SK-N-SH (cell line): ENCODE results near the gene TSFM. TPM values are rescaled to one million over a fixed set of nuclear protein-coding genes. Genes with fewer than 3 reads are reported as not detected.

Experiments
- CTCF ChIA-PET: fragments of 300-600, 350-600 bp; formaldehyde crosslinking; extraction: SDS; loops from one replicate; lab custom pipeline; 2021; lab: Yijun Ruan, JAX
- POLR2A ChIA-PET: fragments of 350-600 bp; sonication (Branson Sonifier 250); formaldehyde crosslinking; extraction: SDS; loops from one replicate; lab custom pipeline; 2020; ENCODE audit warnings: antibody characterized with exemption, inconsistent platforms; lab: Yijun Ruan, JAX
- DNase-seq: peaks from one replicate; pipeline ENCODE4 v3.0.0; 2012
- H2AFZ ChIP-seq: fragments of 200-600 bp; sonication (generic); 2 replicates; pipeline ENCODE4 v1.8.1; 2016; ENCODE audit warnings: antibody characterized with exemption, mild to moderate bottlenecking, low read depth
- H3F3A ChIP-seq: fragments of 200-600 bp; sonication (generic); replicated peaks from 2 replicates; pipeline ENCODE3; 2016; ENCODE audit warnings: antibody characterized with exemption, mild to moderate bottlenecking; ENCODE audit not compliant: insufficient read depth
- H3K27ac ChIP-seq, 2 experiments: fragments of 200-500 bp in 1 of 2; fragments of 200-600 bp in 1 of 2; sonication (Bioruptor generic) in 1 of 2; sonication (generic), shearing (Covaris generic) in 1 of 2; 2 replicates each; pipeline versions ENCODE4 v1.5.1 to v1.6.1; 2014 to 2016; ENCODE audit warnings: low read depth in 2 of 2, inconsistent platforms in 1 of 2, low read length in 1 of 2, mild to moderate bottlenecking in 1 of 2, mixed read lengths in 1 of 2
- H3K27me3 ChIP-seq: fragments of 200-600 bp; sonication (generic), shearing (Covaris generic); 2 replicates; pipeline ENCODE4 v1.6.1; 2016; ENCODE audit warnings: mixed run types; ENCODE audit not compliant: insufficient read depth
- H3K36me3 ChIP-seq, 2 experiments: fragments of 200-500 bp in 1 of 2; fragments of 200-600 bp in 1 of 2; sonication (Bioruptor generic) in 1 of 2; sonication (generic) in 1 of 2; replicated peaks in 1 of 2; 2 replicates each; pipeline versions ENCODE3 to v1.5.1; 2014 to 2016; ENCODE audit warnings: low read length in 1 of 2, mild to moderate bottlenecking in 1 of 2; ENCODE audit not compliant: insufficient read depth in 2 of 2, control insufficient read depth in 1 of 2
- H3K4me1 ChIP-seq, 2 experiments: fragments of 200-500 bp in 1 of 2; fragments of 200-600 bp in 1 of 2; sonication (Bioruptor generic) in 1 of 2; sonication (generic), shearing (Covaris generic) in 1 of 2; 2 replicates each; pipeline versions ENCODE4 v1.5.1 to v1.6.1; 2014 to 2016; ENCODE audit warnings: low read depth in 1 of 2, low read length in 1 of 2, mixed run types in 1 of 2; ENCODE audit not compliant: insufficient read depth in 2 of 2, control insufficient read depth in 1 of 2
- H3K4me2 ChIP-seq: fragments of 200-600 bp; sonication (generic), shearing (Covaris generic); 2 replicates; pipeline ENCODE4 v1.6.1; 2017; ENCODE audit warnings: mixed run types
- H3K4me3 ChIP-seq, 2 experiments: fragments of 200-500 bp in 1 of 2; fragments of 200-600 bp in 1 of 2; sonication (Bioruptor generic) in 1 of 2; sonication (generic), shearing (Covaris generic) in 1 of 2; 2 replicates each; pipeline versions ENCODE4 v1.5.1 to v1.8.1; 2014 to 2016; ENCODE audit warnings: low read depth in 2 of 2, inconsistent platforms in 1 of 2, low read length in 1 of 2, mild to moderate bottlenecking in 1 of 2, mixed read lengths in 1 of 2, moderate library complexity in 1 of 2
- H3K79me2 ChIP-seq: fragments of 200-600 bp; sonication (generic); 2 replicates; pipeline ENCODE4 v1.8.1; 2017; ENCODE audit warnings: mild to moderate bottlenecking; ENCODE audit not compliant: insufficient read depth
- H3K9ac ChIP-seq: fragments of 200-600 bp; sonication (generic); 2 replicates; pipeline ENCODE4 v1.6.1; 2017; ENCODE audit warnings: mixed run types
- H3K9me2 ChIP-seq: fragments of 200-600 bp; sonication (generic); 2 replicates; pipeline ENCODE4 v1.6.1; 2017; ENCODE audit warnings: mixed run types
- H3K9me3 ChIP-seq: fragments of 200-600 bp; sonication (generic); 2 replicates; pipeline ENCODE4 v1.6.1; 2017; ENCODE audit warnings: mixed run types, mild to moderate bottlenecking, moderate library complexity
- H4K20me1 ChIP-seq: fragments of 200-600 bp; sonication (generic); 2 replicates; pipeline ENCODE4 v1.6.1; 2017; ENCODE audit warnings: mild to moderate bottlenecking, mixed run types; ENCODE audit not compliant: insufficient read depth
- CHD2 ChIP-seq: fragments of 150-350 bp; IDR thresholded peaks from 2 replicates; pipeline ENCODE4 v1.6.1; 2018; ENCODE audit warnings: low read length; ENCODE audit not compliant: partially characterized antibody
- ELF1 ChIP-seq: IDR thresholded peaks from 2 replicates; pipeline ENCODE4 v1.4.0; 2012
- EP300 ChIP-seq, 2 experiments: IDR thresholded peaks; 2 replicates each; pipeline versions ENCODE4 v1.4.0 to v1.6.1; 2012; ENCODE audit warnings: borderline replicate concordance in 1 of 2, low read depth in 1 of 2, low read length in 1 of 2
- FOSL2 ChIP-seq: IDR thresholded peaks from 2 replicates; pipeline ENCODE4 v1.4.0; 2012; ENCODE audit warnings: low read depth, mild to moderate bottlenecking, moderate library complexity, borderline replicate concordance
- FOXJ3 ChIP-seq: sonication (generic); formaldehyde crosslinking; IDR thresholded peaks from 2 replicates; pipeline ENCODE4 v1.5.1; 2020; ENCODE audit warnings: mild to moderate bottlenecking, missing genetic modification reagents
- GATA2 ChIP-seq: sonication (generic); formaldehyde crosslinking; IDR thresholded peaks from 2 replicates; pipeline ENCODE4 v1.5.0; 2020; ENCODE audit warnings: mild to moderate bottlenecking, missing genetic modification reagents
- JUND ChIP-seq: IDR thresholded peaks from 2 replicates; pipeline ENCODE4 v1.4.0; 2012
- MEF2A ChIP-seq: IDR thresholded peaks from 2 replicates; pipeline ENCODE4 v1.4.0; 2012; ENCODE audit warnings: low read depth, borderline replicate concordance
- NRF1 ChIP-seq: IDR thresholded peaks from 2 replicates; pipeline ENCODE4 v1.6.1; 2012; ENCODE audit warnings: low read depth, mild to moderate bottlenecking, low read length
- POLR2AphosphoS5 ChIP-seq: IDR thresholded peaks from 2 replicates; pipeline ENCODE4 v1.6.1; 2012; ENCODE audit warnings: low read depth, low read length
- RAD21 ChIP-seq: IDR thresholded peaks from 2 replicates; pipeline ENCODE4 v1.6.1; 2012; ENCODE audit warnings: mild to moderate bottlenecking, low read length
- RCOR1 ChIP-seq: fragments of 150-350 bp; IDR thresholded peaks from 2 replicates; pipeline ENCODE4 v1.6.1; 2017; ENCODE audit warnings: antibody characterized with exemption, low read length
- REST ChIP-seq: IDR thresholded peaks from 2 replicates; pipeline ENCODE4 v1.6.1; 2012; ENCODE audit warnings: mild to moderate bottlenecking, low read depth, low read length, moderate library complexity
- RXRA ChIP-seq: IDR thresholded peaks from 2 replicates; pipeline ENCODE4 v1.4.0; 2012; ENCODE audit warnings: low read depth, mild to moderate bottlenecking, borderline replicate concordance
- SIN3A ChIP-seq: IDR thresholded peaks from 2 replicates; pipeline ENCODE4 v1.6.1; 2012; ENCODE audit warnings: low read depth, mild to moderate bottlenecking, low read length, moderate library complexity, borderline replicate concordance
- SMC3 ChIP-seq: IDR thresholded peaks from 2 replicates; pipeline ENCODE4 v1.6.1; 2012; ENCODE audit warnings: low read depth, low read length, improper control_type of control experiment
- TAF1 ChIP-seq: IDR thresholded peaks from 2 replicates; pipeline ENCODE4 v1.6.1; 2012; ENCODE audit warnings: low read depth, mild to moderate bottlenecking, low read length, moderate library complexity, borderline replicate concordance
- TCF12 ChIP-seq: IDR thresholded peaks from 2 replicates; pipeline ENCODE4 v1.4.0; 2012
- TEAD4 ChIP-seq: IDR thresholded peaks from 2 replicates; pipeline ENCODE4 v1.4.0; 2012; ENCODE audit warnings: mild to moderate bottlenecking, borderline replicate concordance; ENCODE audit not compliant: insufficient read depth
- YY1 ChIP-seq: IDR thresholded peaks from 2 replicates; pipeline ENCODE4 v1.4.0; 2012; ENCODE audit warnings: low read depth, mild to moderate bottlenecking
- WGBS: methylation state at CpG from one replicate; pipeline ENCODE4 v1.1.6; 2017; ENCODE audit warnings: low lambda C conversion rate; 5-methylcytosine and 5-hydroxymethylcytosine counted together
- polyA plus RNA-seq, 3 experiments: library from polyadenylated mRNA; depleted of rRNA; stranded (reverse); fragments of >200 nt; gene quantifications; 2 replicates each; pipeline ENCODE4 v1.2.3, GENCODE V29; 2012
- TF ChIP-seq, protein P1 (sequence below): fragments of 150-350 bp; IDR thresholded peaks from 2 replicates; pipeline ENCODE4 v1.6.1; 2016; ENCODE audit warnings: mild to moderate bottlenecking, low read depth, low read length
- TF ChIP-seq, protein P2 (sequence below): fragments of 150-350 bp; IDR thresholded peaks from 2 replicates; pipeline ENCODE4 v1.6.1; 2017; ENCODE audit warnings: antibody characterized with exemption, low read length, low read depth, borderline replicate concordance
- TF ChIP-seq, protein P3 (sequence below): IDR thresholded peaks from 2 replicates; pipeline ENCODE4 v1.4.0; 2012; ENCODE audit warnings: low read depth, borderline replicate concordance

The TSFM gene
- polyA plus RNA-seq (2012; rRNA removed): 23.0 and 28.7 TPM in 2 replicates
- polyA plus RNA-seq (2012; cell fraction: cytosol; rRNA removed): 21.6 and 24.8 TPM in 2 replicates
- polyA plus RNA-seq (2012; cell fraction: nucleus; rRNA removed): 22.6 and 32.2 TPM in 2 replicates

DNA sequence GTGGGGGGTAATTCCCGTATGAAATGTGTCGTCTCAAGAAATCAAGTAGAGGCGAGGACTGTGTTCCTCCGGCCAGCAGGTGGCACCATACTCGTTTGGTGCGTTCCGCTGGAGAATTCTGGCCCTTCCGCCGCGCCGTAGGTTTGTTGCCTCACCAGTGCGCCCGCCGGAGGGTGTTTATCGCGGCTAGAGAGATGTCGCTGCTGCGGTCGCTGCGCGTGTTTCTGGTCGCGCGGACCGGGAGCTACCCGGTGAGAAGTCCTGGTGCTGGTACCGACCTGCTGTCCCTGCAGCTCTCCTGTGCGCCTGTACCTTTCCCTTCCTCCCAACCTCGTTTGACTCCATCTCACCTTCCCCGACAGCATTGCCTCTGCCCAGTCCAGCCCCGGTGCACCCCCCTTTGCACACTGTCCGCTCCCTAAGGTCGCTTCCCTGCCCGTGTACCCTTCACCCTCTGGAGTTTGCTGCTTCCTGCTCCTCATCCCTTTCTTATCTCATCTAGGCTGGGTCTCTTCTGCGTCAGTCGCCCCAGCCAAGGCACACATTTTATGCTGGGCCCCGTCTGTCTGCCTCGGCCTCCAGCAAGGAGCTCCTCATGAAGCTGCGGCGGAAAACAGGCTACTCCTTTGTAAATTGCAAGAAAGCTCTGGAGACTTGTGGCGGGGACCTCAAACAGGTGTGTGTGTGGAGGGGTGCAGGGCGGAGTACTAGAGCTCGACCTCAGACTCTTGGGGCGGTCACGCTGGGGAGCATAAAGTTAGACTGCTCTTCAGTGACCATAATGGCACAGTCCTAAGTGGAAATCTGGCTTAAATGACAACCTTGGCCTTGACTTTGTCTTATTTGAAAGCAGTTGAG lies at the start of gene TSFM:
Gene TSFM, plus strand, starts transcription at position 180 of the 858 bp plus-strand sequence. Its CDS starts 15 bp downstream, at position 195.
- peaks cover 35% of the 10 kb centered on the region for H3K79me2 ChIP-seq
- H3K9ac ChIP-seq: peak within 1 kb of the TSS; percentile 74
- ChIA-PET CTCF (interaction anchor here (0.6 to 2.0 kb wide), 24 partner anchors 9 to 1360 kb away, joined by 3 to 17 read pairs (median 4); partner anchors contain the start of genes CDK4, EEF1AKMT3 and METTL1), POLR2A (no interaction called here)
- no peaks in the 10 kb centered on the region for H3K27me3 ChIP-seq
- peaks cover 0 to 5% of the 10 kb centered on the region in 2 experiments; a peak in 1 of 4 replicates for H3K4me1 ChIP-seq
- peak within 1 kb of the TSS; percentile 82 to 93 for H3K4me3 ChIP-seq
- peak within 1 kb of the TSS; percentile 45; the same call in 1 of the 2 replicates for H2AFZ ChIP-seq
- H4K20me1 ChIP-seq: no peaks in the 10 kb centered on the region
- peak within 1 kb of the TSS in 1 of 2 experiments; percentile 65; a peak in 2 of 4 replicates for H3K27ac ChIP-seq
- H3F3A ChIP-seq: peaks cover 18% of the 10 kb centered on the region
- peaks cover 24 to 35% of the 10 kb centered on the region in 2 experiments for H3K36me3 ChIP-seq
- H3K9me2 ChIP-seq: no peaks in the 10 kb centered on the region
- peak; percentile 85 for DNase-seq
- H3K9me3 ChIP-seq: no peaks in the 10 kb centered on the region
- 2% methylated on average over 42 of the region's 45 CpGs for WGBS
- peak within 1 kb of the TSS; percentile 92 for H3K4me2 ChIP-seq
- TF ChIP-seq NRF1: no peak
- TF ChIP-seq CHD2: peak; percentile 86
- TF ChIP-seq ELF1: peak; percentile 80; the same call in 1 of the 2 replicates
- TF ChIP-seq RXRA: no peak
- no peak for TF ChIP-seq RCOR1
- TF ChIP-seq FOXJ3 (CRISPR knock-in tag): peak; percentile 43; the same call in 1 of the 2 replicates
- peak; percentile 73 for TF ChIP-seq YY1
- no peak for TF ChIP-seq TEAD4
- TF ChIP-seq, protein P1, sequence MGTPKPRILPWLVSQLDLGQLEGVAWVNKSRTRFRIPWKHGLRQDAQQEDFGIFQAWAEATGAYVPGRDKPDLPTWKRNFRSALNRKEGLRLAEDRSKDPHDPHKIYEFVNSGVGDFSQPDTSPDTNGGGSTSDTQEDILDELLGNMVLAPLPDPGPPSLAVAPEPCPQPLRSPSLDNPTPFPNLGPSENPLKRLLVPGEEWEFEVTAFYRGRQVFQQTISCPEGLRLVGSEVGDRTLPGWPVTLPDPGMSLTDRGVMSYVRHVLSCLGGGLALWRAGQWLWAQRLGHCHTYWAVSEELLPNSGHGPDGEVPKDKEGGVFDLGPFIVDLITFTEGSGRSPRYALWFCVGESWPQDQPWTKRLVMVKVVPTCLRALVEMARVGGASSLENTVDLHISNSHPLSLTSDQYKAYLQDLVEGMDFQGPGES: no peak
- peak; percentile 47 for TF ChIP-seq SMC3
- peak; percentile 2; the same call in 1 of the 2 replicates for TF ChIP-seq FOSL2
- no peak; the same call in 1 of the 2 replicates for TF ChIP-seq JUND
- no peak for TF ChIP-seq EP300 (IDR thresholded peaks at IDR 0.05; ENCODE audit: borderline replicate concordance in 1 of 2, low read depth in 1 of 2, low read length in 1 of 2)
- peak; percentile 92 for TF ChIP-seq POLR2AphosphoS5
- TF ChIP-seq SIN3A: peak; percentile 92
- no peak for TF ChIP-seq GATA2
- TF ChIP-seq TAF1: peak; percentile 91
- TF ChIP-seq, protein P2, sequence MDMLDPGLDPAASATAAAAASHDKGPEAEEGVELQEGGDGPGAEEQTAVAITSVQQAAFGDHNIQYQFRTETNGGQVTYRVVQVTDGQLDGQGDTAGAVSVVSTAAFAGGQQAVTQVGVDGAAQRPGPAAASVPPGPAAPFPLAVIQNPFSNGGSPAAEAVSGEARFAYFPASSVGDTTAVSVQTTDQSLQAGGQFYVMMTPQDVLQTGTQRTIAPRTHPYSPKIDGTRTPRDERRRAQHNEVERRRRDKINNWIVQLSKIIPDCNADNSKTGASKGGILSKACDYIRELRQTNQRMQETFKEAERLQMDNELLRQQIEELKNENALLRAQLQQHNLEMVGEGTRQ: no peak
- TF ChIP-seq, protein P3, sequence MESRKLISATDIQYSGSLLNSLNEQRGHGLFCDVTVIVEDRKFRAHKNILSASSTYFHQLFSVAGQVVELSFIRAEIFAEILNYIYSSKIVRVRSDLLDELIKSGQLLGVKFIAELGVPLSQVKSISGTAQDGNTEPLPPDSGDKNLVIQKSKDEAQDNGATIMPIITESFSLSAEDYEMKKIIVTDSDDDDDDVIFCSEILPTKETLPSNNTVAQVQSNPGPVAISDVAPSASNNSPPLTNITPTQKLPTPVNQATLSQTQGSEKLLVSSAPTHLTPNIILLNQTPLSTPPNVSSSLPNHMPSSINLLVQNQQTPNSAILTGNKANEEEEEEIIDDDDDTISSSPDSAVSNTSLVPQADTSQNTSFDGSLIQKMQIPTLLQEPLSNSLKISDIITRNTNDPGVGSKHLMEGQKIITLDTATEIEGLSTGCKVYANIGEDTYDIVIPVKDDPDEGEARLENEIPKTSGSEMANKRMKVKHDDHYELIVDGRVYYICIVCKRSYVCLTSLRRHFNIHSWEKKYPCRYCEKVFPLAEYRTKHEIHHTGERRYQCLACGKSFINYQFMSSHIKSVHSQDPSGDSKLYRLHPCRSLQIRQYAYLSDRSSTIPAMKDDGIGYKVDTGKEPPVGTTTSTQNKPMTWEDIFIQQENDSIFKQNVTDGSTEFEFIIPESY: peak; percentile 91; the same call in 1 of the 2 replicates
- TF ChIP-seq TCF12: peak; percentile 40; the same call in 1 of the 2 replicates
- TF ChIP-seq RAD21: peak; percentile 35; the same call in 1 of the 2 replicates
- TF ChIP-seq REST: peak; percentile 72; the same call in 1 of the 2 replicates
- no peak for TF ChIP-seq MEF2A
